HG02981 (cell line): ENCODE data around the gene B9D1.
"Not testable (repeated sequence)": the region's sequence is repeated elsewhere in the genome, so short reads cannot be mapped to it uniquely, and the experiment has no call there.

Experiments
- ATAC-seq: cut with Tn5 transposase; IDR thresholded peaks from one replicate; pipeline ENCODE4 v1.9.1; 2021; ENCODE audit warnings: mild to moderate bottlenecking, moderate library complexity; ENCODE audit not compliant: unreplicated experiment

Gene B9D1

GRCh38 chr17:19361326-19361725, 1.2 kb downstream of the B9D1 start:
- ATAC-seq = no peak

GRCh38 chr17:19360772-19361171, 1.8 kb downstream of the B9D1 start:
- ATAC-seq = no peak

- ATAC-seq = no peak
Observed at GRCh38 chr17:19359856-19360255, 2.7 kb downstream of the B9D1 start.

- no peak for ATAC-seq
Observed at GRCh38 chr17:19359151-19359550, 3.4 kb downstream of the B9D1 start.

GRCh38 chr17:19357761-19358160, 4.8 kb downstream of the B9D1 start:
- no peak for ATAC-seq

- ATAC-seq = no peak
Observed at GRCh38 chr17:19357351-19357750, 5.2 kb downstream of the B9D1 start.

GRCh38 chr17:19354748-19355147, 7.8 kb downstream of the B9D1 start:
- ATAC-seq = no peak

- ATAC-seq = not testable (repeated sequence)
Observed at GRCh38 chr17:19353401-19353800, 9.1 kb downstream of the B9D1 start.

- ATAC-seq = no peak
Observed at GRCh38 chr17:19348806-19349205, 13.7 kb downstream of the B9D1 start.

GRCh38 chr17:19348081-19348650, 14.4 kb downstream of the B9D1 start:
- no peak for ATAC-seq

- no peak for ATAC-seq
Observed at GRCh38 chr17:19347323-19348080, 15.0 kb downstream of the B9D1 start.

GRCh38 chr17:19346351-19347255, 15.9 kb downstream of the B9D1 start:
- no peak for ATAC-seq

GRCh38 chr17:19345486-19346350, 16.8 kb downstream of the B9D1 start:
- ATAC-seq = no peak

- ATAC-seq = no peak
Observed at GRCh38 chr17:19345067-19345460, 17.5 kb downstream of the B9D1 start.

GRCh38 chr17:19344311-19345066, 18.0 kb downstream of the B9D1 start:
- no peak for ATAC-seq

GRCh38 chr17:19343671-19344151, 18.8 kb downstream of the B9D1 start:
- ATAC-seq = no peak

- no peak for ATAC-seq
Observed at GRCh38 chr17:19343256-19343630, 19.3 kb downstream of the B9D1 start.

GRCh38 chr17:19342611-19343255, 19.8 kb downstream of the B9D1 start:
- ATAC-seq = no peak
